ENCODE measurements around the gene CCDC150.
"Not testable (repeated sequence)": the region's sequence is repeated elsewhere in the genome, so short reads cannot be mapped to it uniquely, and the experiment has no call there.

The CCDC150 gene

GRCh38 chr2:196639180-196640030, at the start of gene CCDC150:
CCDC150 (plus strand) TSS chr2:196639715; CDS start chr2:196639767, 52 bp downstream.
- DNase-seq (ENCODE audit: low spot score), result peak; percentile 94

- no peak for DNase-seq (ENCODE audit: low spot score)
These were observed 49.2 kb upstream of the CCDC150 start for GRCh38 chr2:196590286-196590685.

- no peak for DNase-seq (ENCODE audit: low spot score)
These were observed 48.5 kb upstream of the CCDC150 start for GRCh38 chr2:196591004-196591403.

- no peak for DNase-seq (ENCODE audit: low spot score)
These were observed 47.9 kb upstream of the CCDC150 start for GRCh38 chr2:196591621-196592022.

- DNase-seq (ENCODE audit: low spot score), result no peak
These were observed 47.1 kb upstream of the CCDC150 start for GRCh38 chr2:196592331-196592910.

- DNase-seq (ENCODE audit: low spot score), result no peak
These were observed 46.3 kb upstream of the CCDC150 start, which contains the start of gene HECW2 for GRCh38 chr2:196592911-196593881. HECW2 (minus strand) TSS chr2:196593554.

- DNase-seq (ENCODE audit: low spot score), result no peak
These were observed 45.4 kb upstream of the CCDC150 start for GRCh38 chr2:196594158-196594557.

GRCh38 chr2:196597531-196597930, 42.0 kb upstream of the CCDC150 start:
- no peak for DNase-seq (ENCODE audit: low spot score)

- DNase-seq (ENCODE audit: low spot score), result no peak
These were observed 41.1 kb upstream of the CCDC150 start for GRCh38 chr2:196598412-196598811.

GRCh38 chr2:196598846-196599245, 40.7 kb upstream of the CCDC150 start:
- no peak for DNase-seq (ENCODE audit: low spot score)

GRCh38 chr2:196601430-196602306, 37.8 kb upstream of the CCDC150 start:
- DNase-seq (ENCODE audit: low spot score), result no peak

GRCh38 chr2:196604196-196604595, 35.3 kb upstream of the CCDC150 start:
- no peak for DNase-seq (ENCODE audit: low spot score)

- DNase-seq (ENCODE audit: low spot score), result no peak
These were observed 33.0 kb upstream of the CCDC150 start for GRCh38 chr2:196606516-196606915.

- no peak for DNase-seq (ENCODE audit: low spot score)
These were observed 32.4 kb upstream of the CCDC150 start for GRCh38 chr2:196607073-196607472.

GRCh38 chr2:196607896-196608295, 31.6 kb upstream of the CCDC150 start:
- not testable (repeated sequence) for DNase-seq (ENCODE audit: low spot score)

- DNase-seq (ENCODE audit: low spot score), result no peak
These were observed 29.7 kb upstream of the CCDC150 start for GRCh38 chr2:196609806-196610205.

GRCh38 chr2:196610796-196611195, 28.7 kb upstream of the CCDC150 start:
- DNase-seq (ENCODE audit: low spot score), result no peak

- no peak for DNase-seq (ENCODE audit: low spot score)
These were observed 26.2 kb upstream of the CCDC150 start for GRCh38 chr2:196613302-196613701.

- DNase-seq (ENCODE audit: low spot score), result no peak
These were observed 22.1 kb upstream of the CCDC150 start for GRCh38 chr2:196617430-196617829.

GRCh38 chr2:196618661-196619060, 20.9 kb upstream of the CCDC150 start:
- DNase-seq (ENCODE audit: low spot score), result no peak

GRCh38 chr2:196630531-196630930, 9.0 kb upstream of the CCDC150 start:
- no peak for DNase-seq (ENCODE audit: low spot score)
